Measurements from ENCODE around the gene PSMB1.
"Not testable (repeated sequence)": the region's sequence is repeated elsewhere in the genome, so short reads cannot be mapped to it uniquely, and the experiment has no call there.

PSMB1 gene

GRCh38 chr6:170535004-170535403 lies 18.1 kb downstream of the PSMB1 start:
- DNase-seq (ENCODE audit: low read depth), result no peak

- DNase-seq (ENCODE audit: low read depth), result no peak
These were observed 19.3 kb downstream of the PSMB1 start for GRCh38 chr6:170533792-170534191.

GRCh38 chr6:170532867-170533488 lies 20.1 kb downstream of the PSMB1 start:
- DNase-seq (ENCODE audit: low read depth), result no peak

- peak; percentile 63 for DNase-seq (ENCODE audit: low read depth)
These were observed 23.2 kb downstream of the PSMB1 start for GRCh38 chr6:170529839-170530469.

- DNase-seq (ENCODE audit: low read depth), result not testable (repeated sequence)
These were observed 25.1 kb downstream of the PSMB1 start for GRCh38 chr6:170527995-170528394.

- DNase-seq (ENCODE audit: low read depth), result no peak
These were observed 27.3 kb downstream of the PSMB1 start for GRCh38 chr6:170525795-170526194.

- no peak for DNase-seq (ENCODE audit: low read depth)
These were observed 29.0 kb downstream of the PSMB1 start for GRCh38 chr6:170524172-170524502.

- no peak for DNase-seq (ENCODE audit: low read depth)
These were observed 29.6 kb downstream of the PSMB1 start for GRCh38 chr6:170523256-170524171.

- no peak for DNase-seq (ENCODE audit: low read depth)
These were observed 30.4 kb downstream of the PSMB1 start for GRCh38 chr6:170522565-170523183.

- peak; percentile 70 for DNase-seq (ENCODE audit: low read depth)
These were observed 36.1 kb downstream of the PSMB1 start for GRCh38 chr6:170516783-170517616.

- DNase-seq (ENCODE audit: low read depth), result no peak
These were observed 38.2 kb downstream of the PSMB1 start for GRCh38 chr6:170514908-170515307.

- DNase-seq (ENCODE audit: low read depth), result no peak
These were observed 40.9 kb downstream of the PSMB1 start for GRCh38 chr6:170512249-170512648.

GRCh38 chr6:170510631-170511030 lies 42.5 kb downstream of the PSMB1 start:
- DNase-seq (ENCODE audit: low read depth), result no peak

- no peak for DNase-seq (ENCODE audit: low read depth)
These were observed 43.4 kb downstream of the PSMB1 start for GRCh38 chr6:170509723-170510018.

GRCh38 chr6:170508892-170509722 lies 44.0 kb downstream of the PSMB1 start:
- not testable (repeated sequence) for DNase-seq (ENCODE audit: low read depth)

GRCh38 chr6:170508275-170508674 lies 44.8 kb downstream of the PSMB1 start:
- not testable (repeated sequence) for DNase-seq (ENCODE audit: low read depth)

GRCh38 chr6:170507728-170508127 lies 45.4 kb downstream of the PSMB1 start:
- not testable (repeated sequence) for DNase-seq (ENCODE audit: low read depth)

- DNase-seq (ENCODE audit: low read depth), result no peak
These were observed 46.7 kb downstream of the PSMB1 start for GRCh38 chr6:170506446-170506845.

GRCh38 chr6:170505306-170505705 lies 47.8 kb downstream of the PSMB1 start:
- no peak for DNase-seq (ENCODE audit: low read depth)

GRCh38 chr6:170504479-170504878 lies 48.6 kb downstream of the PSMB1 start:
- DNase-seq (ENCODE audit: low read depth), result no peak

GRCh38 chr6:170503414-170503761 lies 49.7 kb downstream of the PSMB1 start:
- no peak for DNase-seq (ENCODE audit: low read depth)

Data from fibroblast of gingiva (primary cell).